Endothelial cell of umbilical vein (primary cell): ENCODE data around the gene FAM156B. TPM values are rescaled to one million over a fixed set of nuclear protein-coding genes. Genes with fewer than 3 reads are reported as not detected.
"Not testable (repeated sequence)": the region's sequence is repeated elsewhere in the genome, so short reads cannot be mapped to it uniquely, and the experiment has no call there.

ENCODE experiments used
- BruUV-seq: library from RNA; stranded (reverse); fragments of 400-500 nt; replicated peaks from 2 replicates; lab custom pipeline; 2021; lab: Mats Ljungman, UMichigan
- CTCF ChIA-PET: fragments of 300-600, 350-600 bp; sonication (Branson Sonifier 250); formaldehyde crosslinking; loops from one replicate; lab custom pipeline; 2021; ENCODE audit warnings: antibody characterized with exemption, inconsistent platforms; lab: Charles Lee
- POLR2A ChIA-PET: fragments of 300-600, 350-600 bp; sonication (Branson Sonifier 250); formaldehyde crosslinking; loops from one replicate; lab custom pipeline; 2021; ENCODE audit warnings: antibody characterized with exemption, inconsistent platforms; lab: Charles Lee
- DNase-seq: peaks from one replicate; pipeline ENCODE4 v3.0.0-alpha.2; 2011; ENCODE audit warnings: low read depth, low spot score
- FAIRE-seq: peaks from 2 replicates; lab custom pipeline; 2011; peaks lifted over from hg19 to GRCh38; lab: Jason Lieb, UNC
- H2AFZ ChIP-seq: 2 replicates; pipeline ENCODE4 v1.6.0; 2012; ENCODE audit warnings: low read depth, low read length, control low read depth, inconsistent platforms
- H3K27ac ChIP-seq: 2 replicates; pipeline ENCODE4 v1.5.1; 2011; ENCODE audit warnings: low read depth, mild to moderate bottlenecking, control low read depth, low read length, moderate library complexity; ENCODE audit not compliant: insufficient read depth
- H3K27me3 ChIP-seq, 2 experiments: 2 replicates each; pipeline versions ENCODE4 v1.6.0 to v1.6.1; 2011; ENCODE audit warnings: low read length in 2 of 2, mixed read lengths in 1 of 2; ENCODE audit not compliant: control insufficient read depth in 2 of 2, insufficient read depth in 2 of 2
- H3K36me3 ChIP-seq, 2 experiments: 2 replicates in 1 of 2; 3 replicates in 1 of 2; pipeline ENCODE4 v1.5.1; 2011; ENCODE audit warnings: low read length in 2 of 2, mild to moderate bottlenecking in 1 of 2, moderate library complexity in 1 of 2; ENCODE audit not compliant: control insufficient read depth in 2 of 2, insufficient read depth in 2 of 2; ENCODE audit errors: extremely low read depth in 1 of 2
- H3K4me1 ChIP-seq: 3 replicates; pipeline ENCODE4 v1.5.1; 2011; ENCODE audit warnings: mild to moderate bottlenecking, low read length; ENCODE audit not compliant: control insufficient read depth, insufficient read depth; ENCODE audit errors: extremely low read depth
- H3K4me2 ChIP-seq: 2 replicates; pipeline ENCODE4 v1.6.1; 2011; ENCODE audit warnings: low read length, control low read depth, mixed read lengths; ENCODE audit not compliant: insufficient read depth
- H3K4me3 ChIP-seq, 3 experiments: fragments of 200-600 bp in 1 of 3; sonication (generic), shearing (Covaris generic) in 1 of 3; replicated peaks in 1 of 3; 2 replicates each; pipeline ENCODE4 v1.5.1; 2011 to 2016; ENCODE audit warnings: control low read depth in 3 of 3, low read length in 3 of 3, mild to moderate bottlenecking in 2 of 3, inconsistent platforms in 1 of 3, low read depth in 1 of 3, moderate library complexity in 1 of 3; ENCODE audit not compliant: insufficient read depth in 1 of 3
- H3K79me2 ChIP-seq: 2 replicates; pipeline ENCODE4 v1.6.0; 2012; ENCODE audit warnings: low read length, inconsistent platforms; ENCODE audit not compliant: control insufficient read depth, insufficient read depth
- H3K9ac ChIP-seq: replicated peaks from 2 replicates; pipeline ENCODE3; 2011; ENCODE audit warnings: low read length, control low read depth; ENCODE audit not compliant: insufficient read depth; ENCODE audit errors: extremely low read depth
- H3K9me1 ChIP-seq: replicated peaks from 3 replicates; pipeline ENCODE4 v1.6.0; 2011; ENCODE audit warnings: mild to moderate bottlenecking, low read length; ENCODE audit not compliant: control insufficient read depth, insufficient read depth; ENCODE audit errors: extremely low read depth
- H3K9me3 ChIP-seq: replicated peaks from 2 replicates; pipeline ENCODE4 v1.5.1; 2012; ENCODE audit warnings: low read length, inconsistent platforms; ENCODE audit not compliant: control insufficient read depth, insufficient read depth
- H4K20me1 ChIP-seq: replicated peaks from 2 replicates; pipeline ENCODE3; 2011; ENCODE audit warnings: mild to moderate bottlenecking, low read length; ENCODE audit not compliant: control insufficient read depth, insufficient read depth; ENCODE audit errors: extremely low read depth
- EZH2 ChIP-seq: IDR thresholded peaks from 2 replicates; pipeline ENCODE4 v1.6.1; 2012; ENCODE audit warnings: borderline replicate concordance, low read depth, mild to moderate bottlenecking, moderate library complexity, low read length, inconsistent platforms; ENCODE audit not compliant: severe bottlenecking
- FOS ChIP-seq: IDR thresholded peaks from 2 replicates; pipeline ENCODE4 v1.6.1; 2011; ENCODE audit warnings: mild to moderate bottlenecking, low read length, moderate library complexity, borderline replicate concordance; ENCODE audit not compliant: insufficient read depth
- GATA2 ChIP-seq: IDR thresholded peaks from 2 replicates; pipeline ENCODE4 v1.7.0; 2011; ENCODE audit warnings: low read depth, mild to moderate bottlenecking, moderate library complexity, mixed read lengths, low read length; ENCODE audit not compliant: insufficient read length, insufficient read depth
- JUN ChIP-seq: IDR thresholded peaks from 2 replicates; pipeline ENCODE4 v1.6.1; 2011; ENCODE audit warnings: borderline replicate concordance, low read depth; ENCODE audit not compliant: insufficient read length, insufficient read depth
- MYC ChIP-seq: IDR thresholded peaks from one replicate; pipeline ENCODE4 v1.6.1; 2011; ENCODE audit warnings: mild to moderate bottlenecking, low read depth, low read length
- POLR2A ChIP-seq: IDR thresholded peaks from 2 replicates; pipeline ENCODE4 v1.6.1; 2012; ENCODE audit warnings: low read depth, mild to moderate bottlenecking, control low read depth, low read length
- POLR2AphosphoS5 ChIP-seq: IDR thresholded peaks from 2 replicates; pipeline ENCODE4 v1.6.1; 2012; ENCODE audit warnings: low read depth, mild to moderate bottlenecking, control low read depth, low read length, moderate library complexity; ENCODE audit not compliant: insufficient read depth
- dilution Hi-C: fragments of 300-500 bp; cut with MboI; formaldehyde crosslinking; loops from one replicate; pipeline ENCODE4 v1.15.0; 2019; ENCODE audit warnings: low sequenced_read_pairs; ENCODE audit not compliant: extremely low pct_ligation_motif_present
- intact Hi-C: fragments of 100-400 bp; cut with micrococcal nuclease; formaldehyde crosslinking; loops from one replicate; pipeline ENCODE4 v1.10.0; 2022
- polyA plus RNA-seq, 4 experiments: library from polyadenylated mRNA; depleted of rRNA in 3 of 4; stranded (reverse) in 3 of 4; unstranded in 1 of 4; fragments of >200 nt; gene quantifications; 2 replicates each; pipeline versions ENCODE4 v1.2.1 to v1.2.3, GENCODE V29; 2011 to 2012; ENCODE audit warnings: missing spikeins in 1 of 4
- total RNA-seq: library from RNA; stranded (reverse); gene quantifications from 2 replicates; pipeline ENCODE4 v1.2.3, GENCODE V29; 2021
- TF ChIP-seq, protein P1 (sequence below): IDR thresholded peaks from 2 replicates; pipeline ENCODE4 v1.6.1; 2011; ENCODE audit not compliant: insufficient read depth, insufficient read length
- TF ChIP-seq, protein P2 (sequence below), 2 donors: IDR thresholded peaks; 1 replicate in 1 of 2; 2 replicates in 1 of 2; pipeline ENCODE4 v1.5.1; 2011; ENCODE audit warnings: low read length in 2 of 2, mild to moderate bottlenecking in 2 of 2, moderate library complexity in 2 of 2, control low read depth in 1 of 2, inconsistent platforms in 1 of 2, low read depth in 1 of 2; ENCODE audit not compliant: insufficient read depth in 1 of 2; ENCODE audit errors: extremely low read depth in 1 of 2

FAM156B gene
- total and polyA plus RNA-seq, 2 donors (not counting 3 experiments of a cell fraction or from before 2014, with no cell fraction given): 16.7 to 33.9 TPM

DNA sequence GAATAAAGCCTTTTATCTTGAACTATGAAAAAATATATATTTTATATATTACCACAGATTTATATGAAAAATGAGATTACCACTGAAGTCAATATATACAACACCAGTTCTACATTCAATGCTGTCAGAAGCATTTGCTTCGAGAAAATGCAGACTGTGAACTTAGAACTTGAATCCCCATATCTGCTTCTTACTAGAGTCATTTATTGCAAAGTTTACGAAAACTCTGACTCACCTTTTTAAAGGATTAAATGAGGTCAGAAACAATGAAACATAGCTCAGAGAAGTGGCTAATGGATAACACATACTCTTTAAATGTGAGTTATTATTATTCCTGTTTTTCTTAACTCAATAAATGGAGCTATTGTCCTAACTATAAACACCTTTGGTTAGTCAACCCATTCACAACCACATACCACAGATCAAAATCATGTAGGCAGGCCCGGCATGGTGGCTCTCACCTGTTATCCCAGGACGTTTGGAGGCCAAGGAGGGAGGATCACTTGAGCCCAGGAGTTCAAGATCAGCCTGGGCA lies 40.1 kb upstream of the FAM156B start:
- DNase-seq, H3K9ac ChIP-seq, H2AFZ ChIP-seq, H3K4me3 ChIP-seq, POLR2A ChIA-PET, H3K36me3 ChIP-seq, H3K9me1 ChIP-seq, intact Hi-C loops, H3K4me1 ChIP-seq, H3K9me3 ChIP-seq, H4K20me1 ChIP-seq, BruUV-seq, H3K27me3 ChIP-seq, H3K4me2 ChIP-seq, dilution Hi-C loops, CTCF ChIA-PET, H3K79me2 ChIP-seq, H3K27ac ChIP-seq: not testable (repeated sequence)
- FAIRE-seq: peak; percentile 18

- H3K4me2 ChIP-seq: no peak overlapping the region
- no peaks in the 10 kb centered on the region for H3K27me3 ChIP-seq
- dilution Hi-C loops: no loop called here
- H4K20me1 ChIP-seq: no peaks in the 10 kb centered on the region
- H3K36me3 ChIP-seq: no peaks in the 10 kb centered on the region
- no peaks in the 10 kb centered on the region for H3K4me1 ChIP-seq
- no peak overlapping the region for H3K9ac ChIP-seq
- no peak for TF ChIP-seq POLR2AphosphoS5
- TF ChIP-seq FOS: no peak
- TF ChIP-seq GATA2: no peak
- no peak for TF ChIP-seq EZH2
- TF ChIP-seq POLR2A: no peak
- no peak for TF ChIP-seq JUN
- TF ChIP-seq, protein P1, sequence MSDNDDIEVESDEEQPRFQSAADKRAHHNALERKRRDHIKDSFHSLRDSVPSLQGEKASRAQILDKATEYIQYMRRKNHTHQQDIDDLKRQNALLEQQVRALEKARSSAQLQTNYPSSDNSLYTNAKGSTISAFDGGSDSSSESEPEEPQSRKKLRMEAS: no peak
- TF ChIP-seq, protein P2, sequence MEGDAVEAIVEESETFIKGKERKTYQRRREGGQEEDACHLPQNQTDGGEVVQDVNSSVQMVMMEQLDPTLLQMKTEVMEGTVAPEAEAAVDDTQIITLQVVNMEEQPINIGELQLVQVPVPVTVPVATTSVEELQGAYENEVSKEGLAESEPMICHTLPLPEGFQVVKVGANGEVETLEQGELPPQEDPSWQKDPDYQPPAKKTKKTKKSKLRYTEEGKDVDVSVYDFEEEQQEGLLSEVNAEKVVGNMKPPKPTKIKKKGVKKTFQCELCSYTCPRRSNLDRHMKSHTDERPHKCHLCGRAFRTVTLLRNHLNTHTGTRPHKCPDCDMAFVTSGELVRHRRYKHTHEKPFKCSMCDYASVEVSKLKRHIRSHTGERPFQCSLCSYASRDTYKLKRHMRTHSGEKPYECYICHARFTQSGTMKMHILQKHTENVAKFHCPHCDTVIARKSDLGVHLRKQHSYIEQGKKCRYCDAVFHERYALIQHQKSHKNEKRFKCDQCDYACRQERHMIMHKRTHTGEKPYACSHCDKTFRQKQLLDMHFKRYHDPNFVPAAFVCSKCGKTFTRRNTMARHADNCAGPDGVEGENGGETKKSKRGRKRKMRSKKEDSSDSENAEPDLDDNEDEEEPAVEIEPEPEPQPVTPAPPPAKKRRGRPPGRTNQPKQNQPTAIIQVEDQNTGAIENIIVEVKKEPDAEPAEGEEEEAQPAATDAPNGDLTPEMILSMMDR (IDR thresholded peaks at IDR 0.05; ENCODE audit: extremely low read depth in 1 of 2, insufficient read depth in 1 of 2, low read depth in 1 of 2, low read length in 2 of 2): no peak
- TF ChIP-seq MYC: no peak
- CTCF ChIA-PET: no interaction called here
- no peak for DNase-seq
- H3K27ac ChIP-seq: no peak overlapping the region
- no peaks in the 10 kb centered on the region for H3K9me1 ChIP-seq
- H2AFZ ChIP-seq: no peak overlapping the region
- BruUV-seq: no TSS peak
- POLR2A ChIA-PET: no interaction called here
- H3K4me3 ChIP-seq: no peak overlapping the region
- no peaks in the 10 kb centered on the region for H3K9me3 ChIP-seq
- FAIRE-seq: no peak
- intact Hi-C loops: no loop called here
- no peaks in the 10 kb centered on the region for H3K79me2 ChIP-seq
These were observed 31.7 kb upstream of the FAM156B start for GRCh38 chrX:52865343-52865998.
